Epithelial cell of esophagus (primary cell): Measurements from ENCODE around the gene MRPL33.

Source experiments
- DNase-seq: peaks from one replicate; pipeline ENCODE4 v3.0.0; 2010; ENCODE audit warnings: low read depth
- H3K4me3 ChIP-seq: 2 replicates; pipeline ENCODE4 v1.5.1; 2011; ENCODE audit warnings: mild to moderate bottlenecking, low read length, control low read depth
- CTCF ChIP-seq: IDR thresholded peaks from 2 replicates; pipeline ENCODE4 v1.5.1; 2011; ENCODE audit warnings: low read depth, mild to moderate bottlenecking, low read length, control low read depth, inconsistent platforms; ENCODE audit not compliant: insufficient read depth; ENCODE audit errors: missing control alignments

The MRPL33 gene

GRCh38 chr2:27782701-27783100, 11.2 kb downstream of the MRPL33 start:
- H3K4me3 ChIP-seq: no peak overlapping the region
- DNase-seq: no peak
- TF ChIP-seq CTCF: no peak

DNA sequence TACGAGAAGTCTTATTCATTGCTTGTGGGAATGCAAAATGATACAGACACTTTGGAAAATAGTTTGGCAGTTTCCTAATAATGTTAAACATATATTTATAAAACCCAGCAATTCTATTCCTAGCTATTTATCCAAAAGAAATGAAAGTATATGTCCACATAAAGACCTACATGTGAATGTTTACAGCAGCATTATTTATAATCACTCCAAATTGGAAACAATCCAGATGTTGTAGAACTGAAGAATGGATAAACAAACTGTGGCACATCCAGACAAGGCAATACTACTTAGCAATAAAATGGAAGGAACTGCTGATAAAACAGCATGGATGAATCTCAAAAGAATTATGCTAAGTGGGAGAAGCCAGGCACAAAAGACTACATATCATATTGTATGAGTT, 19.3 kb downstream of the MRPL33 start:
- DNase-seq: no peak
- TF ChIP-seq CTCF: no peak
- H3K4me3 ChIP-seq: no peak overlapping the region

DNA sequence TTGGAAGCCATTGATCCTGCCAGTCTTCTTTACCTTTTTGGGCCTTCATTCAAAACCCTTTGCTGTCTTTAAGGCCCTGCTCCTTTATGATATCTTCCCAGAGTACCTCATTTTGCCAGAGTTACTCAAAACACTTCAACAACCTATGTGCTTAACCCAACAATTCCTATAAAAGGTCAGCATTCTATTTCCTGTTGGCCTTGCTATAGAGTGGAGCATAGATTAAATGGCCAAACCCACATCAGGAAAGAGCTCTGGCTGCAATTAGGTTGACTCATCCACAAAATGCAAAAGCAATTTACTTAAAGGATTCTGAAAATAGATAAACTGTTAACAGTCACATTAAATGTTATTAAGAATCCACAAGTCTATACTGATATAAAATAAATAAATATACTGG, 21.2 kb downstream of the MRPL33 start:
- TF ChIP-seq CTCF: no peak
- no peak overlapping the region for H3K4me3 ChIP-seq
- peak; percentile 36 for DNase-seq

DNA sequence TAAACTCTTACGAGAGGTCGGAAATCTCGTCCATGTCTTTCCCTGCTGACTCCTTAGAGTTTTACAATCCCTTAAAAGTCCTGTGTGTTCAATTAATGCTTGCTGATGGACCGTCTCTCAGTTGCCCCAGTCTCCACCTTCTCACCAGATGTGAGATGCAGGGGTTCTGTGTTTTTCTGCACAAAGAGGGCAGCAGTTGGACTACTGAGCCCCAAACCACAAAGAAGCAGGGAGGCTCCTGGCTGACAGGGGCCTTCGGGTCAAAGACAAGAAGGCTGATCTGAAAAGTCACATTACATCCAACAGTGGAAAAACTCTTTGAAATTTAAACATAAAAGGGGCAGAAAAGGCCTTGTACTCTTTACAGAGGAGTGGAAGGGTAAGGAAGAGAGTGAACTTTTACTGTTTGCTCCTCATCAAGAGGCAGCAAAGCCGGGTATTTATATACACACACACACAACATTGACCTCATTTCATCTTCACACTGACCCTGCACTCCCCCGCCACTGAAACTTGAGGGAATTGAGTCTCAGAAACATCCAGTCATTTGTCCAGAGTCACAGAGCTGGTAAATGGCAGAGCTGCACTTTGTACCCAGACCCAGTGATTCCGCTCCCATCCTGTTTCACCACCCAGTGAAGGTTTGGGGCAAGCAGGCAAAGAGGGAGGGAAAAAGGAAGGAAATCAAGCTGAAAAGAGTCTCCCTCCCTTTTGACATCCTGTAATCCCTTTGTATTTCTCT, 23.7 kb downstream of the MRPL33 start:
- TF ChIP-seq CTCF: no peak
- no peak overlapping the region for H3K4me3 ChIP-seq
- DNase-seq: no peak

DNA sequence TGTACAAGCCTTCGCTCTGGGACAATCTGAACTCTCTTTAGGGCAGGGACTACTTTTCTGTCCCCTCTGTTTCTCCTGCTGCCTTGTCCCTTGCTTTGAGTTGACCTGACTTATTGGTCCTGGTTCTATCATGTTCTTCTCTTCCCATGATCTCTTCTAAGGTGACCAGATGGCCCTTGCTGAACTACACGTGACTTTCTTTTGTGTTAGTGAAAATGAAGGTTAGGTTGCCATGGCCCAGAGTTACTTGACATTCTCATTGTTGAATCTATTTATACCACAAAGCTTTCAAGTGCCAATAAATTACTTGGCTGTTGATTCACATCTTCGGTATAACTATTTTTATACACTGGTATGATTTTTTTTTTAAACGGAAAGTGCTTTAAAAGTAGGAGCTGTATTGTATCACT, 24.4 kb downstream of the MRPL33 start:
- DNase-seq: no peak
- TF ChIP-seq CTCF: no peak
- H3K4me3 ChIP-seq: no peak overlapping the region

DNA sequence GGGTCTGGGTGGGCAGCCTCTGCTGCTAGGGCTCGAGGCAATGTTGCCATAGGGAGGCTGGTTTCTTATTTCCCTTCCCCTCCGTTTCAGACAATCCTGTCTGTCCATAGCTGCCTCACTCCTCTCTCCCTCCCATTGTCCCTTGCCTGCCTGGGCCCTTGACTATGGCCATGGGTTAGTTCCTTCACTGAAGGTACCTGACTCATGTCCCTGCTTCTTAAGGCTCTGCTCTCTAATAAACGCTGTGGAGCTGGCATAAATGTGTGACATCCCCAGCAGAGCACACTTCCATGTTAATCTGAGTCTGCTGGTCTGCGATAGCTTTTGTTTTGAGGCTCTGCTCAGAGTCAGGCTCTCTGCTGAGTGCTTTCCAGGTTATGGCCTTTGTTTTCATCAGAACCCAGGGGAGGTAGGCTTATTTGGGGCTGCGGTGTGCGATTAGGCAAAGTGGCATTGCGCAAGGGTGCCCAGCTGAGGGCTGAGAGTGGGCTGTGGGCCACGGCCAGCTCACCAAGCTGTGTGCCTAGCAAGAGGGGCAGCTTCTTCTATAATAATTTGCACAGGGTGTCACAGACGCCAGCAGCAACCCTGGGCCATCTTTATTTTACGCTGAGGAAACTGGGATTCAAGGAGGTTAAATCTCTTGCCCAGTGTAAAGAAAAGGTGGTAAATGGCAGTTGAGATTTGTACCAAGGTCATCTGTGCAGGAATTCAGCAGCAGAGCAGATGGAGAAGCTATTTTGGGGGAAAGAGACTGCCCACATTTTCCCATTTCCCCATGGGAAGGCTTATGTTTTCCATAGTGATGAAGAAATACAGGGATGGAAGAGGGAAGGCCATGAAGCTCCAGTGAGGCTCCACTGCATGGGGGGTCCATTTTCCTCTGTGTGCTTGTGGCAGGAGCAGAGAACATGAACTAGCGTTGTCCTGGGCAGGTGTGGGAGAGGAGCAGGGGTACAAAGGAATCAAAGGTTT, 25.6 kb downstream of the MRPL33 start:
- no peak for TF ChIP-seq CTCF
- DNase-seq: no peak
- H3K4me3 ChIP-seq: no peak overlapping the region
